Uterus (tissue), 4 donors: ENCODE data around the gene STK17A. TPM values are rescaled to one million over a fixed set of nuclear protein-coding genes. Genes with fewer than 3 reads are reported as not detected.

Source experiments
- DNase-seq, 2 donors: peaks; one replicate each; pipeline ENCODE4 v3.0.0-alpha.2; 2019 to 2020
- H3K27ac ChIP-seq, 2 donors: fragments of 200-600 bp; sonication (generic); 1 replicate in 1 of 2; 2 replicates in 1 of 2; pipeline ENCODE4 v1.5.1; 2016 to 2018
- H3K27me3 ChIP-seq, 2 donors: fragments of 200-600 bp; sonication (generic); one replicate each; pipeline ENCODE4 v1.5.1; 2018 to 2019; ENCODE audit warnings: control low read depth in 1 of 2
- H3K36me3 ChIP-seq, 2 donors: fragments of 200-600 bp; sonication (generic); one replicate each; pipeline ENCODE4 v1.5.1; 2019; ENCODE audit warnings: control low read depth in 1 of 2
- H3K4me1 ChIP-seq, 2 donors: fragments of 200-600 bp; sonication (generic); one replicate each; pipeline ENCODE4 v1.5.1; 2018 to 2019; ENCODE audit warnings: control low read depth in 1 of 2
- H3K4me3 ChIP-seq, 2 donors: fragments of 200-600 bp; sonication (generic); 1 replicate in 1 of 2; 2 replicates in 1 of 2; pipeline ENCODE4 v1.5.1; 2018 to 2019; ENCODE audit warnings: mild to moderate bottlenecking in 1 of 2
- H3K9me3 ChIP-seq, 2 donors: fragments of 200-600 bp; sonication (generic); one replicate each; pipeline ENCODE4 v1.5.1; 2019; ENCODE audit warnings: control low read depth in 1 of 2
- POLR2A ChIP-seq, 2 donors: fragments of 450-650 bp; IDR thresholded peaks; one replicate each; pipeline ENCODE4 v1.6.1; 2016; ENCODE audit warnings: antibody characterized with exemption in 2 of 2, mild to moderate bottlenecking in 1 of 2, moderate library complexity in 1 of 2
- intact Hi-C: fragments of 100-400 bp; cut with DNase I; formaldehyde crosslinking; loops from one replicate; pipeline ENCODE4 v1.15.1; 2023; ENCODE audit warnings: low total_unique reads
- total RNA-seq, 4 donors: library from RNA; depleted of rRNA in 3 of 4; stranded (reverse); fragments of >200 nt in 3 of 4; gene quantifications; one replicate each; pipeline versions ENCODE4 v1.1.0 to v1.2.4, GENCODE V29; 2014 to 2023
- TF ChIP-seq, protein P1 (sequence below), 4 experiments: fragments of 200-600 bp in 2 of 4; fragments of 450-650 bp in 2 of 4; sonication (generic) in 2 of 4; IDR thresholded peaks; one replicate each; pipeline ENCODE4 v1.5.1; 2016 to 2019; ENCODE audit warnings: antibody characterized with exemption in 4 of 4, mild to moderate bottlenecking in 2 of 4, moderate library complexity in 1 of 4
- donor health status: DM: yes; HTN: yes; CAD: no.

STK17A gene
- total RNA-seq, 4 donors from 2014 or later: 2.3 to 25.2 (median 7.5) TPM

DNA sequence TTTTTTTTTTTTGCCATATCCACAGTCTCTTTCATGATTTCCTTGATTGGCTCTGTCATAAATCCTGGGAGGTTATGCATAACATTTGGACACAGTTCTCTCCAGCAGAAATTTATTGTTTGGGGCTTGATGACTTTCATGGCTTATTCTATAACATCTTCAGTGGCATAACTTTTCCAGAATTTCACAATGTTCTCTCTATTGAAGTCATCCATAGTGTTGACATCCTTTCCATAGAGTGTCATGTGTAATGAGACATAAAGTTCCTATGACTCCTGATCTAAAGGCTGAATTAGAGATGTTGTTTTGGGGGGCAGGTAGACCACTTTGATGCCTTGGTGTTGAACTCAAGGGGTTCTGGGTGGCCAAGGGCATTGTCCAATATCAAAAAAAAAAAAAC is 36.7 kb upstream of the STK17A start:
- TF ChIP-seq, protein P1, sequence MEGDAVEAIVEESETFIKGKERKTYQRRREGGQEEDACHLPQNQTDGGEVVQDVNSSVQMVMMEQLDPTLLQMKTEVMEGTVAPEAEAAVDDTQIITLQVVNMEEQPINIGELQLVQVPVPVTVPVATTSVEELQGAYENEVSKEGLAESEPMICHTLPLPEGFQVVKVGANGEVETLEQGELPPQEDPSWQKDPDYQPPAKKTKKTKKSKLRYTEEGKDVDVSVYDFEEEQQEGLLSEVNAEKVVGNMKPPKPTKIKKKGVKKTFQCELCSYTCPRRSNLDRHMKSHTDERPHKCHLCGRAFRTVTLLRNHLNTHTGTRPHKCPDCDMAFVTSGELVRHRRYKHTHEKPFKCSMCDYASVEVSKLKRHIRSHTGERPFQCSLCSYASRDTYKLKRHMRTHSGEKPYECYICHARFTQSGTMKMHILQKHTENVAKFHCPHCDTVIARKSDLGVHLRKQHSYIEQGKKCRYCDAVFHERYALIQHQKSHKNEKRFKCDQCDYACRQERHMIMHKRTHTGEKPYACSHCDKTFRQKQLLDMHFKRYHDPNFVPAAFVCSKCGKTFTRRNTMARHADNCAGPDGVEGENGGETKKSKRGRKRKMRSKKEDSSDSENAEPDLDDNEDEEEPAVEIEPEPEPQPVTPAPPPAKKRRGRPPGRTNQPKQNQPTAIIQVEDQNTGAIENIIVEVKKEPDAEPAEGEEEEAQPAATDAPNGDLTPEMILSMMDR (IDR thresholded peaks at IDR 0.05): no peak
- TF ChIP-seq POLR2A (IDR thresholded peaks at IDR 0.05): no peak
- no peak for DNase-seq
- Histone ChIP-seq H3K4me1 (no peaks in the 10 kb centered on the region), H3K27ac (no peak overlapping the region), H3K4me3 (no peak overlapping the region), H3K27me3 (no peaks in the 10 kb centered on the region), H3K9me3 (no peaks in the 10 kb centered on the region), H3K36me3 (no peaks in the 10 kb centered on the region)
- intact Hi-C loops: no loop called here

DNA sequence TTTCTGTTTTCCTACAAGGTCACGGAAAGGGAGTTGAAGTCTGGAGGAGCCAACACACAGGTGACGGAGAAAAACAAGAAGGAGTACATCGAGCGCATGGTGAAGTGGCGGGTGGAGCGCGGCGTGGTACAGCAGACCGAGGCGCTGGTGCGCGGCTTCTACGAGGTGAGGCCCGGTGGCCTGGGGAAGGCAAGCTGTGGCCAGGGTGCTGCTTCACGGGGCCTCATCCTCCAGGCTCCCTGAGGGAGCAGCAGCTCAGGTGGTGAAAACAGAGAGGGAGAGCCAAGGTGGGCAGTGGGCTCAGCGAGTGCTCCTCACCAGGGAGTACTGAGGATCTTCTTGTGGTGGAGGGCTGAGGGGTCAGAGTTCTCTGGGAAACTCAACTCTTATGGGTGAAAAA is 32.5 kb upstream of the STK17A start:
- Histone ChIP-seq H3K27me3 (no peaks in the 10 kb centered on the region), H3K4me3 (no peak overlapping the region), H3K36me3 (no peaks in the 10 kb centered on the region), H3K4me1 (no peaks in the 10 kb centered on the region), H3K9me3 (no peaks in the 10 kb centered on the region), H3K27ac (no peak overlapping the region)
- intact Hi-C loops: no loop called here
- DNase-seq: no peak
- TF ChIP-seq POLR2A (IDR thresholded peaks at IDR 0.05): no peak
- TF ChIP-seq, protein P1 (IDR thresholded peaks at IDR 0.05): no peak

DNA sequence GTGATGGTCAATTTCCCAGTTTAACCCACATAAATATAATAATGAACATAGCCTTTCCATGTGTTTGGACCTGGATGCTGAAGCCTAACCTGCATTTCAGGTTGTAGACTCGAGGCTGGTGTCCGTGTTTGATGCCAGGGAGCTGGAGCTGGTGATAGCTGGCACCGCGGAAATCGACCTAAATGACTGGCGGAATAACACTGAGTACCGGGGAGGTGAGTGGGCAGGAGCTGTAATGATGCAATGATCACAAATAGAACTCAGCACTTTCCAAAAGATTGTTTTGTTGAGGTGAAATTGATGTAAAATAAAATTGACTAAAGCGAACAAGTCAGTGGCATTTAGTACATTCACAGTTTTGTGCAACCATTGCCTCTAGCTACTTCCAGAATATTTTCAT is 30.8 kb upstream of the STK17A start:
- no peak for DNase-seq
- intact Hi-C loops: no loop called here
- TF ChIP-seq, protein P1 (IDR thresholded peaks at IDR 0.05): no peak
- no peak for TF ChIP-seq POLR2A (IDR thresholded peaks at IDR 0.05)

DNA sequence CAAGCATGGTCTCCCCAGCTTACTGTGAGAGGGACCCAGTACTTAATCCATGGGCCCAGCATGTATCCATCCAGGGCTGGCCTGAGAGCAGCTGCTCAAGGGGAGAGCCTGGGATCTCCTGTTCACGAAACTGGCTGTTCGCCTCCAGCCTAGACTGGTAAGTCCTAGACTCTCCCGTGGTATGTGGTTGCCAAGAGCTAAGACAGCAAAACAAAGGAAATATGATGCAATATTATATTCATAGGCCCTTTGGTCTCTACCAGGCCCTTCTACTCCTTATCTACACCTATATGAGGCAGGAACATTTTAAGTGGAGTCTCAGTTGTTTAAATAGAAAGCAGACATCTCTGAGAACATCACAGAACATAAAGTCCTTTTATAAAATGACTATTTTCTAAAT is 28.9 kb upstream of the STK17A start:
- intact Hi-C loops: no loop called here
- no peaks in the 10 kb centered on the region for H3K4me1 ChIP-seq
- TF ChIP-seq POLR2A (IDR thresholded peaks at IDR 0.05): no peak
- TF ChIP-seq, protein P1 (IDR thresholded peaks at IDR 0.05): no peak
- H3K27ac ChIP-seq: no peak overlapping the region
- no peaks in the 10 kb centered on the region for H3K9me3 ChIP-seq
- H3K36me3 ChIP-seq: no peaks in the 10 kb centered on the region
- H3K27me3 ChIP-seq: no peaks in the 10 kb centered on the region
- no peak overlapping the region for H3K4me3 ChIP-seq
- no peak for DNase-seq

More for the DNA sequence above, 30.8 kb upstream of the STK17A start:
- Histone ChIP-seq H3K4me3 (no peak overlapping the region), H3K27ac (no peak overlapping the region), H3K36me3 (no peaks in the 10 kb centered on the region), H3K27me3 (no peaks in the 10 kb centered on the region), H3K4me1 (no peaks in the 10 kb centered on the region), H3K9me3 (no peaks in the 10 kb centered on the region)

DNA sequence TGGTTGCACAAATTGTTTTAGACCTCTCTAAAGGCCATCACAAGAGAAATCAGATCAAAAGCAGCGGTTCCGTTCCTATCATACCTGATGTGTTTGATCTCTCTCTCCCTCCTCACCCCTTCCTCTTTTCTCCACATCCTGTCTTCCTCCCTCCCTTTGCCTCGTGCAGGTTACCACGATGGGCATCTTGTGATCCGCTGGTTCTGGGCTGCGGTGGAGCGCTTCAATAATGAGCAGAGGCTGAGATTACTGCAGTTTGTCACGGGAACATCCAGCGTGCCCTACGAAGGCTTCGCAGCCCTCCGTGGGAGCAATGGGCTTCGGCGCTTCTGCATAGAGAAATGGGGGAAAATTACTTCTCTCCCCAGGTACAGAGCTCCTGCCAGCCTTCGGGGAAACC is 28.5 kb upstream of the STK17A start:
- no peak for DNase-seq
- Histone ChIP-seq H3K36me3 (no peaks in the 10 kb centered on the region), H3K4me1 (no peaks in the 10 kb centered on the region), H3K27me3 (no peaks in the 10 kb centered on the region), H3K4me3 (no peak overlapping the region), H3K27ac (no peak overlapping the region), H3K9me3 (no peaks in the 10 kb centered on the region)
- no peak for TF ChIP-seq POLR2A (IDR thresholded peaks at IDR 0.05)
- TF ChIP-seq, protein P1 (IDR thresholded peaks at IDR 0.05): no peak
- intact Hi-C loops: no loop called here
